Measurements from ENCODE around the gene ALPP.

DNA sequence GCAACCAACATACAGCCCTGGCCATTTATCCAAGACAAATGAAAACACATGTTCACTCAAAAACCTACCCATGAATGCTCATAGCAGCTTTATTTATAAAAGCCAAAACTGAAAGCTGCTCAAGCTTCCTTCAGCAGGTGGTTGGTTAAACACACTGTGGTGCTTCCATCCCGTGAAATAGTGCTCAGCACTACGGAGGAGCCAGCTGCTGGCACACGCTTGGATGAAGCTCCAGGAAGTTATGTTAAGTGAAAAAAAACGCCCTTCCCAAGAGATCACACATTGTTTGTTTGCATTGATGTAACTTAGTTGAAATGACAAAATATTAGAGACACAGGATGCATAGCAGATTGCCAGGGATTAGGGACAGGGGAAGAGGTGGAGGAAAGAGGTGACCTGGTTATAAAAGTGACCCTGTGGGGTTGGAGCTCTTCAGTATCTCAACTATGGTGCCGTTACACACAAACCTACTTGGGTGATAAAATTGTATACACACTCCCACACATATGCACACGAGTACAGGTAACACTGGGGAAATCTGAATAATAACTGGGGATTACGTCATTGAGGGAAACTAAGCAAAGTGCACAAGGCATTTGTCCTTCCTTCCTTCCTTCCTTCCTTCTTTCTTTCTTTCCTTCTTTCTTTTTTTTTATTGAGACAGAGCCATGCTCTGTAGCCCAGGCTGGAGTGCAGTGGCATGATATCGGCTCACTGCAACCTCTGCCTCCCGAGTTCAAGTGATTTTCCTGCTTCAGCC lies 21.9 kb downstream of the ALPP start:
- TF ChIP-seq, protein P1, sequence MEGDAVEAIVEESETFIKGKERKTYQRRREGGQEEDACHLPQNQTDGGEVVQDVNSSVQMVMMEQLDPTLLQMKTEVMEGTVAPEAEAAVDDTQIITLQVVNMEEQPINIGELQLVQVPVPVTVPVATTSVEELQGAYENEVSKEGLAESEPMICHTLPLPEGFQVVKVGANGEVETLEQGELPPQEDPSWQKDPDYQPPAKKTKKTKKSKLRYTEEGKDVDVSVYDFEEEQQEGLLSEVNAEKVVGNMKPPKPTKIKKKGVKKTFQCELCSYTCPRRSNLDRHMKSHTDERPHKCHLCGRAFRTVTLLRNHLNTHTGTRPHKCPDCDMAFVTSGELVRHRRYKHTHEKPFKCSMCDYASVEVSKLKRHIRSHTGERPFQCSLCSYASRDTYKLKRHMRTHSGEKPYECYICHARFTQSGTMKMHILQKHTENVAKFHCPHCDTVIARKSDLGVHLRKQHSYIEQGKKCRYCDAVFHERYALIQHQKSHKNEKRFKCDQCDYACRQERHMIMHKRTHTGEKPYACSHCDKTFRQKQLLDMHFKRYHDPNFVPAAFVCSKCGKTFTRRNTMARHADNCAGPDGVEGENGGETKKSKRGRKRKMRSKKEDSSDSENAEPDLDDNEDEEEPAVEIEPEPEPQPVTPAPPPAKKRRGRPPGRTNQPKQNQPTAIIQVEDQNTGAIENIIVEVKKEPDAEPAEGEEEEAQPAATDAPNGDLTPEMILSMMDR (IDR thresholded peaks at IDR 0.05) = no peak
- no peak for TF ChIP-seq POLR2A (IDR thresholded peaks at IDR 0.05; ENCODE audit: low read depth)

Data from esophagus muscularis mucosa (tissue), 3 donors.